ENCODE results near the gene MROH2A. TPM values are rescaled to one million over a fixed set of nuclear protein-coding genes. Genes with fewer than 3 reads are reported as not detected.

MROH2A gene
- total RNA-seq, 1 experiment from 2014 or later, result 1.4 TPM

- Histone ChIP-seq H3K79me2 (ENCODE audit: low read depth) (peaks cover 82% of the 10 kb centered on the region), H3K27me3 (ENCODE audit: insufficient read depth, low read depth) (no peaks in the 10 kb centered on the region), H3K9me3 (ENCODE audit: insufficient read depth, low read depth) (no peaks in the 10 kb centered on the region), H3K4me3 (no peak overlapping the region), H3K4me1 (replicated peaks; ENCODE audit: insufficient read depth) (peaks cover 22% of the 10 kb centered on the region), H3K36me3 (ENCODE audit: low read depth) (peaks cover 78% of the 10 kb centered on the region), H3K9me2 (ENCODE audit: insufficient read depth) (no peaks in the 10 kb centered on the region), H4K20me1 (ENCODE audit: insufficient read depth) (peaks cover 7% of the 10 kb centered on the region; the same call in 1 of the 2 replicates), H2AFZ (no peak overlapping the region), H3F3A (ENCODE audit: insufficient read depth, low read depth) (peaks cover 5% of the 10 kb centered on the region), H3K27ac (no peak overlapping the region), H3K4me2 (no peak overlapping the region)
- ChIA-PET CTCF (no interaction called here), POLR2A (ENCODE audit: unreplicated experiment) (interaction anchor here (0.7 kb wide), 1 partner anchor 393 kb away, joined by 3 read pairs; no protein-coding TSS in a partner anchor)
- no peak for TF ChIP-seq CTCF (conservative IDR thresholded peaks at IDR 0.05)
- TF ChIP-seq EZH2 (IDR thresholded peaks at IDR 0.05; ENCODE audit: low read depth), result no peak
- DNase-seq, result no peak
- intact Hi-C loops (cut with micrococcal nuclease; ENCODE audit: unreplicated experiment), result no loop called here
- BruUV-seq (replicated peaks), result no TSS peak
These were observed 70.1 kb downstream of the MROH2A start for GRCh38 chr2:233848276-233848675.

GRCh38 chr2:233849607-233850271 is 71.6 kb downstream of the MROH2A start:
- Histone ChIP-seq H3K79me2 (ENCODE audit: low read depth) (peaks cover 80% of the 10 kb centered on the region), H3K4me3 (no peak overlapping the region), H3K4me1 (replicated peaks; ENCODE audit: insufficient read depth) (peaks cover 25% of the 10 kb centered on the region), H3K27ac (no peak overlapping the region), H3K36me3 (ENCODE audit: low read depth) (peaks cover 63% of the 10 kb centered on the region), H3K4me2 (no peak overlapping the region), H3K9me3 (ENCODE audit: insufficient read depth, low read depth) (no peaks in the 10 kb centered on the region), H4K20me1 (ENCODE audit: insufficient read depth) (peaks cover 7% of the 10 kb centered on the region; the same call in 1 of the 2 replicates), H3K9me2 (ENCODE audit: insufficient read depth) (no peaks in the 10 kb centered on the region), H2AFZ (no peak overlapping the region), H3K27me3 (ENCODE audit: insufficient read depth, low read depth) (no peaks in the 10 kb centered on the region), H3F3A (ENCODE audit: insufficient read depth, low read depth) (peaks cover 6% of the 10 kb centered on the region)
- DNase-seq, result no peak
- TF ChIP-seq CTCF (conservative IDR thresholded peaks at IDR 0.05), result no peak
- TF ChIP-seq EZH2 (IDR thresholded peaks at IDR 0.05; ENCODE audit: low read depth), result no peak
- ChIA-PET POLR2A (ENCODE audit: unreplicated experiment) (no interaction called here), CTCF (no interaction called here)
- intact Hi-C loops (cut with micrococcal nuclease; ENCODE audit: unreplicated experiment), result loop anchor here (5.0 to 10.0 kb wide), 3 partner anchors 285 to 1258 kb away; partner anchors contain the start of gene ARL4C
- BruUV-seq (replicated peaks), result no TSS peak

GRCh38 chr2:233850745-233851144 is 72.6 kb downstream of the MROH2A start:
- no peak for TF ChIP-seq CTCF (conservative IDR thresholded peaks at IDR 0.05)
- TF ChIP-seq EZH2 (IDR thresholded peaks at IDR 0.05; ENCODE audit: low read depth), result no peak
- H3K4me3 ChIP-seq, result no peak overlapping the region
- no peaks in the 10 kb centered on the region for H3K9me2 ChIP-seq (ENCODE audit: insufficient read depth)
- H3K27ac ChIP-seq, result no peak overlapping the region
- peaks cover 12% of the 10 kb centered on the region for H3F3A ChIP-seq (ENCODE audit: insufficient read depth, low read depth)
- intact Hi-C loops (cut with micrococcal nuclease; ENCODE audit: unreplicated experiment), result loop anchor here (5.0 to 10.0 kb wide), 3 partner anchors 284 to 1257 kb away; partner anchors contain the start of gene ARL4C
- H3K4me1 ChIP-seq (replicated peaks; ENCODE audit: insufficient read depth), result peaks cover 32% of the 10 kb centered on the region
- peaks cover 7% of the 10 kb centered on the region; the same call in 1 of the 2 replicates for H4K20me1 ChIP-seq (ENCODE audit: insufficient read depth)
- no peak overlapping the region for H3K4me2 ChIP-seq
- H3K36me3 ChIP-seq (ENCODE audit: low read depth), result peaks cover 55% of the 10 kb centered on the region
- no TSS peak for BruUV-seq (replicated peaks)
- no peak for DNase-seq
- ChIA-PET POLR2A (ENCODE audit: unreplicated experiment) (no interaction called here), CTCF (no interaction called here)
- H3K79me2 ChIP-seq (ENCODE audit: low read depth), result peaks cover 78% of the 10 kb centered on the region
- no peaks in the 10 kb centered on the region for H3K9me3 ChIP-seq (ENCODE audit: insufficient read depth, low read depth)
- no peak overlapping the region for H2AFZ ChIP-seq
- H3K27me3 ChIP-seq (ENCODE audit: insufficient read depth, low read depth), result no peaks in the 10 kb centered on the region

All from PC-9 (cell line).